ENCODE data around the gene SURF1. TPM values are rescaled to one million over a fixed set of nuclear protein-coding genes. Genes with fewer than 3 reads are reported as not detected.

Gene SURF1
- total RNA-seq, 4 donors from 2014 or later, result 14.2 to 66.1 (median 50.2) TPM

- H3K4me1 ChIP-seq, result peaks cover 7 to 12% (median 11%) of the 10 kb centered on the region in 4 donors
- H3K9me3 ChIP-seq, result no peaks in the 10 kb centered on the region
- DNase-seq, result no peak
- no peak overlapping the region for H3K27ac ChIP-seq
- 77 to 82% methylated on average over 14 to 21 of the region's 21 CpGs for WGBS, 2 donors (ENCODE audit: low coverage in 1 of 2)
- no peak overlapping the region for H3K4me3 ChIP-seq
- in situ Hi-C loops (cut with MboI; ENCODE audit: low pct_ligation_motif_present in 1 of 4, low pct_unique_long_range_greater_than_20kb in 1 of 4, low sequenced_read_pairs in 3 of 4), result no loop called here
- H3K36me3 ChIP-seq, result peaks cover 0 to 37% (median 17%) of the 10 kb centered on the region in 4 donors
- no peaks in the 10 kb centered on the region for H3K27me3 ChIP-seq
- TF ChIP-seq POLR2A (IDR thresholded peaks at IDR 0.05), result no peak
- no peak for TF ChIP-seq CTCF (IDR thresholded peaks at IDR 0.05)
- TF ChIP-seq POLR2AphosphoS5 (IDR thresholded peaks at IDR 0.05), result no peak
- no peak for TF ChIP-seq EP300 (IDR thresholded peaks at IDR 0.05; ENCODE audit: low read depth)
- intact Hi-C loops (cut with DNase I; ENCODE audit: low total_unique reads), result no loop called here
These were observed 4.4 kb upstream of the SURF1 start for GRCh38 chr9:133360400-133361393.

- peaks cover 0 to 26% (median 12%) of the 10 kb centered on the region in 4 donors for H3K36me3 ChIP-seq
- 67% methylated on average over 20 of the region's 20 CpGs; no CpG with 5 or more reads in 1 of the 2 donors for WGBS, 2 donors (ENCODE audit: low coverage in 1 of 2)
- no peaks in the 10 kb centered on the region for H3K9me3 ChIP-seq
- no peak overlapping the region for H3K4me3 ChIP-seq
- intact Hi-C loops (cut with DNase I; ENCODE audit: low total_unique reads), result no loop called here
- in situ Hi-C loops (cut with MboI; ENCODE audit: low pct_ligation_motif_present in 1 of 4, low pct_unique_long_range_greater_than_20kb in 1 of 4, low sequenced_read_pairs in 3 of 4), result no loop called here
- DNase-seq, result no peak
- no peak overlapping the region for H3K27ac ChIP-seq
- no peaks in the 10 kb centered on the region for H3K27me3 ChIP-seq
- TF ChIP-seq POLR2AphosphoS5 (IDR thresholded peaks at IDR 0.05) (no peak), CTCF (IDR thresholded peaks at IDR 0.05) (peak in 1 of 5 experiments; percentile 6)
- peaks cover 12 to 22% (median 18%) of the 10 kb centered on the region in 4 donors for H3K4me1 ChIP-seq
These were observed 3.3 kb upstream of the SURF1 start for GRCh38 chr9:133359399-133360175.

- H3K4me1 ChIP-seq, result peaks cover 12 to 25% (median 18%) of the 10 kb centered on the region in 4 donors
- DNase-seq, result no peak
- no peaks in the 10 kb centered on the region for H3K9me3 ChIP-seq
- 87% methylated on average over 14 of the region's 14 CpGs; no CpG with 5 or more reads in 1 of the 2 donors for WGBS, 2 donors (ENCODE audit: low coverage in 1 of 2)
- no peak overlapping the region for H3K27ac ChIP-seq
- intact Hi-C loops (cut with DNase I; ENCODE audit: low total_unique reads) (no loop called here), in situ Hi-C loops (cut with MboI; ENCODE audit: low pct_ligation_motif_present in 1 of 4, low pct_unique_long_range_greater_than_20kb in 1 of 4, low sequenced_read_pairs in 3 of 4) (no loop called here)
- H3K27me3 ChIP-seq, result no peaks in the 10 kb centered on the region
- TF ChIP-seq CTCF (IDR thresholded peaks at IDR 0.05) (no peak), EP300 (IDR thresholded peaks at IDR 0.05; ENCODE audit: low read depth) (no peak), POLR2A (IDR thresholded peaks at IDR 0.05) (no peak), POLR2AphosphoS5 (IDR thresholded peaks at IDR 0.05) (no peak)
- peaks cover 0 to 12% (median 3%) of the 10 kb centered on the region in 4 donors for H3K36me3 ChIP-seq
- no peak overlapping the region for H3K4me3 ChIP-seq
These were observed 1.4 kb upstream of the SURF1 start for GRCh38 chr9:133357656-133358055.

GRCh38 chr9:133355881-133356357 lies 368 bp downstream of the SURF1 start:
- H3K27me3 ChIP-seq, result no peaks in the 10 kb centered on the region
- H3K9me3 ChIP-seq, result no peaks in the 10 kb centered on the region
- peak overlapping the region; percentile 81 to 92 (median 86) for H3K27ac ChIP-seq
- intact Hi-C loops (cut with DNase I; ENCODE audit: low total_unique reads), result no loop called here
- in situ Hi-C loops (cut with MboI; ENCODE audit: low pct_ligation_motif_present in 1 of 4, low pct_unique_long_range_greater_than_20kb in 1 of 4, low sequenced_read_pairs in 3 of 4), result no loop called here
- H3K36me3 ChIP-seq, result peaks cover 0 to 16% (median 5%) of the 10 kb centered on the region in 4 donors
- no peak for DNase-seq
- peak overlapping the region; percentile 77 to 95 (median 86) for H3K4me3 ChIP-seq
- H3K4me1 ChIP-seq, result peaks cover 12 to 25% (median 18%) of the 10 kb centered on the region in 4 donors
- TF ChIP-seq POLR2A (IDR thresholded peaks at IDR 0.05) (no peak), EP300 (IDR thresholded peaks at IDR 0.05; ENCODE audit: low read depth) (no peak), CTCF (IDR thresholded peaks at IDR 0.05) (no peak), POLR2AphosphoS5 (IDR thresholded peaks at IDR 0.05) (no peak)
- 1 to 5% methylated on average over 4 to 24 of the region's 31 CpGs for WGBS, 2 donors (ENCODE audit: low coverage in 1 of 2)
